ENCODE measurements around the gene ST8SIA6. TPM values are rescaled to one million over a fixed set of nuclear protein-coding genes. Genes with fewer than 3 reads are reported as not detected.

The ST8SIA6 gene
- total RNA-seq, 2 experiments from 2014 or later = not detected

GRCh38 chr10:17348011-17348500, 106.3 kb downstream of the ST8SIA6 start:
- Histone ChIP-seq H3K79me2 (ENCODE audit: insufficient read depth, low read depth, low read length) (no peaks in the 10 kb centered on the region), H3K9me2 (ENCODE audit: insufficient read depth, low read length) (no peaks in the 10 kb centered on the region), H3K9me3 (ENCODE audit: low read length) (no peaks in the 10 kb centered on the region), H3K27ac (ENCODE audit: low read depth, low read length, poor library complexity, severe bottlenecking) (no peak overlapping the region), H3K4me3 (ENCODE audit: low read depth, low read length, poor library complexity, severe bottlenecking) (no peak overlapping the region), H2AFZ (ENCODE audit: low read length) (no peak overlapping the region), H4K20me1 (ENCODE audit: insufficient read depth, low read length) (no peaks in the 10 kb centered on the region), H3K4me2 (ENCODE audit: low read length) (no peak overlapping the region), H3K4me1 (ENCODE audit: insufficient read depth, low read length, poor library complexity, severe bottlenecking) (no peaks in the 10 kb centered on the region), H3K36me3 (ENCODE audit: insufficient read depth, low read length) (no peaks in the 10 kb centered on the region)
- no peak for TF ChIP-seq CTCF (conservative IDR thresholded peaks at IDR 0.05; ENCODE audit: low read length)
- TF ChIP-seq EZH2phosphoT487 (IDR thresholded peaks at IDR 0.05; ENCODE audit: borderline replicate concordance, low read depth, low read length) = no peak
- no peak for DNase-seq (ENCODE audit: low spot score)
- intact Hi-C loops (cut with micrococcal nuclease; ENCODE audit: unreplicated experiment) = no loop called here
- ChIA-PET POLR2A (no interaction called here), CTCF (ENCODE audit: unreplicated experiment) (no interaction called here)
- BruUV-seq (replicated peaks) = no TSS peak

- Histone ChIP-seq H4K20me1 (ENCODE audit: insufficient read depth, low read length) (no peaks in the 10 kb centered on the region), H3K4me2 (ENCODE audit: low read length) (no peak overlapping the region), H3K9me3 (ENCODE audit: low read length) (no peaks in the 10 kb centered on the region), H3K36me3 (ENCODE audit: insufficient read depth, low read length) (no peaks in the 10 kb centered on the region), H3K79me2 (ENCODE audit: insufficient read depth, low read depth, low read length) (no peaks in the 10 kb centered on the region), H3K4me1 (ENCODE audit: insufficient read depth, low read length, poor library complexity, severe bottlenecking) (no peaks in the 10 kb centered on the region), H2AFZ (ENCODE audit: low read length) (no peak overlapping the region), H3K27ac (ENCODE audit: low read depth, low read length, poor library complexity, severe bottlenecking) (no peak overlapping the region), H3K9me2 (ENCODE audit: insufficient read depth, low read length) (no peaks in the 10 kb centered on the region), H3K4me3 (ENCODE audit: low read depth, low read length, poor library complexity, severe bottlenecking) (no peak overlapping the region)
- ChIA-PET POLR2A (interaction anchor here (0.6 kb wide), 2 partner anchors 11 to 222 kb away, joined by 3 to 4 read pairs; no protein-coding TSS in a partner anchor), CTCF (ENCODE audit: unreplicated experiment) (no interaction called here)
- BruUV-seq (replicated peaks) = no TSS peak
- DNase-seq (ENCODE audit: low spot score) = no peak
- TF ChIP-seq EZH2phosphoT487 (IDR thresholded peaks at IDR 0.05; ENCODE audit: borderline replicate concordance, low read depth, low read length) (no peak), CTCF (conservative IDR thresholded peaks at IDR 0.05; ENCODE audit: low read length) (no peak)
- intact Hi-C loops (cut with micrococcal nuclease; ENCODE audit: unreplicated experiment) = no loop called here
Observed at GRCh38 chr10:17344206-17344605, 110.2 kb downstream of the ST8SIA6 start.

- H3K79me2 ChIP-seq (ENCODE audit: insufficient read depth, low read depth, low read length) = no peaks in the 10 kb centered on the region
- no peak for DNase-seq (ENCODE audit: low spot score)
- intact Hi-C loops (cut with micrococcal nuclease; ENCODE audit: unreplicated experiment) = no loop called here
- H3K9me2 ChIP-seq (ENCODE audit: insufficient read depth, low read length) = no peaks in the 10 kb centered on the region
- H3K27ac ChIP-seq (ENCODE audit: low read depth, low read length, poor library complexity, severe bottlenecking) = no peak overlapping the region
- H3K4me3 ChIP-seq (ENCODE audit: low read depth, low read length, poor library complexity, severe bottlenecking) = no peak overlapping the region
- no peak overlapping the region for H2AFZ ChIP-seq (ENCODE audit: low read length)
- H4K20me1 ChIP-seq (ENCODE audit: insufficient read depth, low read length) = no peaks in the 10 kb centered on the region
- H3K4me2 ChIP-seq (ENCODE audit: low read length) = no peak overlapping the region
- BruUV-seq (replicated peaks) = no TSS peak
- H3K9me3 ChIP-seq (ENCODE audit: low read length) = no peaks in the 10 kb centered on the region
- ChIA-PET POLR2A (no interaction called here), CTCF (ENCODE audit: unreplicated experiment) (no interaction called here)
- H3K36me3 ChIP-seq (ENCODE audit: insufficient read depth, low read length) = no peaks in the 10 kb centered on the region
- TF ChIP-seq EZH2phosphoT487 (IDR thresholded peaks at IDR 0.05; ENCODE audit: borderline replicate concordance, low read depth, low read length) = no peak
- TF ChIP-seq CTCF (conservative IDR thresholded peaks at IDR 0.05; ENCODE audit: low read length) = no peak
- no peaks in the 10 kb centered on the region for H3K4me1 ChIP-seq (ENCODE audit: insufficient read depth, low read length, poor library complexity, severe bottlenecking)
Observed at GRCh38 chr10:17343118-17343517, 111.3 kb downstream of the ST8SIA6 start.
